SIG-M5 (cell line): ENCODE measurements around the gene PAX9.
"Not testable (repeated sequence)": the region's sequence is repeated elsewhere in the genome, so short reads cannot be mapped to it uniquely, and the experiment has no call there.

Source experiments
- DNase-seq: peaks from one replicate; lab custom pipeline; 2025; lab: John Stamatoyannopoulos, UW

Gene PAX9

DNA sequence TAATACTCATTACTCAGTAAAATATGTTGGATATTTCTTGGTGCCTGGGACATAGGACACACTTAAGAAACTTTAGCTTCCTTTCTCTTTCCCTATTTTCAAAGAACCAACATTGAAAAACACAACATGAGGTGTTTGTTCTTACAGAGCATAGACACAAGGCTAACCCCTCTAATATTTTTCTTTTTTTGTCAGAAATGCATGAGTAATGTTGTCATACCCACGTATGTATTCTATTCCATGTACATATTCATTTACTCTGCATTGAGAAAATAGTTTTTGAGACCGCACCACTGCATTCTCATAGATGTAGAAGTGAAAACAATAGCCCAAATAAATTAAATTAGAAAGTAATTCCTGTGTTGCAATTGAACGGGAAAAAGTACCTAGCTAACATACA lies 13.0 kb downstream of the PAX9 start:
- DNase-seq: no peak

GRCh38 chr14:36675581-36675980 lies 13.9 kb downstream of the PAX9 start:
- no peak for DNase-seq

DNA sequence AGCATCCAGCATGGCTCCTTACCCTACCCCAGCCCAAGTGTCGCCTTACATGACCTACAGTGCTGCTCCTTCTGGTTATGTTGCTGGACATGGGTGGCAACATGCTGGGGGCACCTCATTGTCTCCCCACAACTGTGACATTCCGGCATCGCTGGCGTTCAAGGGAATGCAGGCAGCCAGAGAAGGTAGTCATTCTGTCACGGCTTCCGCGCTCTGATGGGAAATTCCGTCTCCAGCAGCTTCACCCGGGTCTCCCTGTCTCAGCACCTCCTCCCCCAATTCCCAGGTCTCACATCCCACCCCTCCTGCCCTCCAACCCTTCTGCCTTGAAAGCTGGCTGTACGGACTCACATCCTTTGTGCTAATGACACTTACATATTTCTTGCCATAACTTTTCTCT lies 14.6 kb downstream of the PAX9 start:
- no peak for DNase-seq

DNA sequence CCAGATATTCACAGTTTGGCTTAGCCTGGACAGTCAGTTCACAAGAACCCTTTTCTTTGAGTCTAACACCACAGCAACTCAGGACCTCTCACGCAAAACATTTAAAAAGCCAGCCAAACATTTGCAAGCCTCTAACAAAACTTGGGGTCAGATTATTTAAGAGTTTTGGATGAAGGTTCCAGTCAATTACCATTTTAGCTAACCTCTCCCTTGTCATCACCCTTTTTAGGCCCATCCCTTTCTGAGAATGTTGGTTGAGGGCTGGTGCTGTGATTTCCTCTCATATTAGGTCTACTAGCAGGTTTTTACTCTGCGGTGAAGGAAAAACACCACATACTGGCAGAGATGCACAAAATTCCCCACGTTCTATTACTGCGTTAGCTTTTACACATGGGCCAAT lies 20.7 kb downstream of the PAX9 start:
- no peak for DNase-seq

DNA sequence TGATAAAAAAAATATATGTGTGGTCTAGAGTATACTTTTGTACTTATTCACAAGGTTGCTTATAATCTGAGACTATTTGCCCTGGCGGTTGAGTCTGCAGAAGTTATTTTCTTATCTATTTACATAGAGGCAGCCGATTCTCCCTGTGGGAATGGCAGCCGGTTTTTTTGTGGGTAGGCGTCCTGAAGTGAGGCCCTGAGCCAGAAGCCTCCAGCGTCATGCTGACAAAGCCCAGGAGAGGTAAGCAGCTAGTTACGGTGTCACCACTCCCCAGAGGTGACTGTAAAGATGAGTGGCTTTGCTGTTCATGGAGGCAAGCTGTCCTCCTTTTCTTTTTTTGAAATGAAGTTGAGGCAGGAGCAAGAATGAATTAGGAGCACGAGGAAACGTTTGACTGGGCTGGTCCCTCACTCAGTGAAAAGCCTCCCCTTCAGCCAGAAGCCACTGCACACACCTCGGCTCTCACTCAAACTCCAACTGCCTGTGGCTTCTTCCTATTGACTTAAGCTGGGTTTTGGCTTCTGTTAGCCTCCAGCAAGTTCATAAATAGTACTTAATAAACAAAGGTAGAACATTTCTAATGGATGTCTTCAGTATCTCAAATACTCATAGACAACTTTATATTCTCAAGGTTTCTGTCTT lies 21.5 kb downstream of the PAX9 start:
- no peak for DNase-seq

- DNase-seq: no peak
Observed at GRCh38 chr14:36684946-36685345, 23.3 kb downstream of the PAX9 start.

GRCh38 chr14:36690311-36691040 lies 28.8 kb downstream of the PAX9 start:
- DNase-seq: no peak

- not testable (repeated sequence) for DNase-seq
Observed at GRCh38 chr14:36699420-36699819, 37.8 kb downstream of the PAX9 start.

- no peak for DNase-seq
Observed at GRCh38 chr14:36700651-36701050, 39.0 kb downstream of the PAX9 start.

- no peak for DNase-seq
Observed at GRCh38 chr14:36701132-36701531, 39.5 kb downstream of the PAX9 start.

DNA sequence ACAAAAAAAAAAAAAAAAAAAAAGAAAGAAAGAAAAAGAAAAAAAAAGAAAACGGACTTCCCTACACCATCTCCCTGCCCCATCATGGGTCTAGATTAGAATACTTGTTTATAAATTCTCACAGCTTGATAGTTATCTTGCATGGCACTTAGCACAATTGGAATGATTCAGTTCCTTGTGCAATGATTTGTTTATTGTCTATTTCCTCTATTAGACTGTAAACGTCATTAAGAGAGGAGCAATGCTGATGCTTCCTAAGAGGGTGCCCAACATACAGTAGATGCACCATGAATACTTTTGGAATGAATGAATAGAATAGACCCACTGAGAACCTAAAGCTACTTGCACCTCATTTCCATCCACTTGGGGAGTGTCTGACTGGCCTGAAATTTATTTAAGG lies 40.8 kb downstream of the PAX9 start:
- DNase-seq: no peak

- DNase-seq: no peak
Observed at GRCh38 chr14:36707570-36707969, 45.9 kb downstream of the PAX9 start.

DNA sequence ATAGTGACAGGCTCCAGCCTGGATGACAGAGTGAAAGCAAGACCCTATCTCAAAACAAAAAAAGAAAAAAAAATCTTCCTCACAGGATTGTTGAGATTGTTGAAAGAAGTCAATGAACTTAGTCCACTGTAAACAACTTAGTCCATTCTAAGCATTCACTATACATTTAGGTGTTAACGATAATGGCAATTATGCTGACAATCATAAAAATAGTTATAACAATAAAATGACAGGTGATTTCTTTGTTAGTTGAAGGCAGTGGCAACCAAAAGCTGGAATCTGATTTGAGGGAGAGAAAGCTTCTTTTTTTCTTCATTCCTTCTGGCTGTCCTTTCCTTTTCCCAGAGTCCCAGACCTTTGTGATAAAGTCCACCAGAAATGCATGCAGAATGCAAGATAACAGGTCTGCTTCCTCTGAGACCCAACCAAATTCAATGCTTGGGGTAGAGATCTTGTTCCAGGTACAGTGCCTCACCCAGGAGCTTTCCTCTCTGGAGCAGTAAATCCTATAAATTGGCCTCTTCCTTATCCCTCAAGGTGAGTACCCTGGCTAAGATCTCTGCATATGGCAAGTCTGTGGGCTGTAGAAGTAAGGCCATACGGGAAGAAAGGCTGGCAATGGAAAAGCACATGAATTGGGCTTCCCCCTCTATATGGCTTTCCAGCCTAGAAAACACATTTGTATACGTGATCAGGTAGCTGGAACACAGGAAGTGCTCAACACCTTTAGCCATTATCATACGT lies 52.5 kb downstream of the PAX9 start:
- DNase-seq: no peak

DNA sequence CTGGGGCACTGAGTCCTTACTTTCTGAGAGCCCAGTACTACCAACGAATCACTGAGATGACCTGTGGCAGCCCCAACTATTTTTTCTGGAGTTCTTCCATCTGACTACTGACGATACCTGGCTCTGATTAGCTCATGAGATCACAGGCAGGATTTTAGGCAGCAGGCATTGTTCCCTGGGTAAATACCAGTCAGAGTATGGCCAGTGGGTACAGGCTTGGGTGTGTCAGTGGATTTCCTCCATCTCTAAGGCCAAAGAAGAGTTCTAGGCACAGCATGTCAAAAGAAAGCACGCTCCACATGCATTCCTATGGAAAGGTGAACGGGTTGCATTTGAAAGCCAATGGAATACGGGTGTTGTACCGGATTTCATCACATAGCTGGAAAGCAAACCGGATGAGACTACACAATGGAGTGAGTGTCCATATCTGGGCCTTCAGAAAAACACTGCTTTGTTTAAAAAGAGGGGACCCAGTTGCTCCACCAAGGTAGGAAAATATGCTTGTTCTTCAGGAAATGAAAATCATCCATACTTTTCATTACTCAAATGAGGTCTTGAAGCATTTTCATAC lies 55.0 kb downstream of the PAX9 start:
- no peak for DNase-seq

DNA sequence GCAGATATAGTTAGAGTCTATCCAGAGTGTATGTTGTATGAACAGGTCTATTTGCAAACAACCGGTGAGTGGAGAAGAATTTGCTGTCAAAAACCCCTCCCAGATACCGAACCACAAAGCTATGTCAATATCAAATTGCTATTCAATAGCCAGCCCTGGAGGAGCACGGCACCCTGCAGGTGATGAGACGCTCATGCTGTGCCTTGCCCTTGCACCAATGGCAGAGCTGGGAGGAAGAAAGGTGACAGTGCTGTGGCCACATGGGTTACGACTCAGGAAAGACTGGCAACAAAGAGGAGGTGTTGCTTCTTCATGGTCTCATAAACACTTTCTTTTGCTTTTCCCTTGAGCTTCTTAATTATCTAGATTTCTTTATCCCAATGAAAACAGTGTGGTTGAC lies 55.7 kb downstream of the PAX9 start:
- no peak for DNase-seq

- no peak for DNase-seq
Observed at GRCh38 chr14:36718216-36718615, 56.6 kb downstream of the PAX9 start.

- no peak for DNase-seq
Observed at GRCh38 chr14:36719823-36720222, 58.2 kb downstream of the PAX9 start.

GRCh38 chr14:36720657-36721056 lies 59.0 kb downstream of the PAX9 start:
- no peak for DNase-seq

GRCh38 chr14:36721877-36722276 lies 60.2 kb downstream of the PAX9 start:
- no peak for DNase-seq

DNA sequence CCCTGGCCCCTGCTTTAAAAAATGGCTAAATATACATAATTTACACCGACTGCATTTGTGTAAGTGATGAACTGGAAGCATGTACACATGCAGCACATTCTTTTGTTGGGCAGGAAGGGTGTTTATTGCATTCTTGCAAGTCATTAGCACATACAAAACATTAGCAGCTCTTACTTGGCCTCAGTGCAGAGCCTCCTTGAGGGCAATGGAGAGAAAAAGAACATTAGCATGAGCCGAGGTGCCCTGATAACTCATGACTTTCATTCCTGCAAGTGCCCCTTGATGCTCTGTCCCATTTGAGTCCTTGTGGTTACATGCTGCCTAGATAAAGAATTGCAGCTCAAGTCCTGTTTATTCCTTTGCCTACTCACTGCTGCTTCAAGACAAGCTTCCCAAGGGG lies 61.9 kb downstream of the PAX9 start:
- no peak for DNase-seq

DNA sequence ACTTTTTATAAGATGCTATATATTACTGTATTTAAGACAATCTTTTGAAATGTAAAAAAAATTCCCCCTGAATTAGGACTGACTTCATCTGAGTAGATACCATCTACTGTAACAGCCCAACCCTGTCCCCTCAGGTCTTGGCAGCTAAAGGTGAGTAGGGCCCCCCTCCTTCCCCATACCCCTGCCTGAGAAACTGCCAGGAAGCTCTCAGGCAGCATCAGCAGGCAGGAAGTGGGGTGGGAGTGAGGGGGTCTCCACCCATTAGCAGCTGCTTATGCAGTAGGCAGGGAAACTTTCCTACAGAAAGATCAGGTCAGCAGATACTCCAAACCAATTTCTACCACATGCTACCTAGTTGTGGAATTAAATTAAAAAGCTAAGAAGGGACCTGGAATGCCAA lies 62.5 kb downstream of the PAX9 start:
- no peak for DNase-seq

- DNase-seq: no peak
Observed at GRCh38 chr14:36726128-36726527, 64.5 kb downstream of the PAX9 start.
